NCI-H526 (cell line): ENCODE measurements around the gene RRP36.
"Not testable (repeated sequence)": the region's sequence is repeated elsewhere in the genome, so short reads cannot be mapped to it uniquely, and the experiment has no call there.

Source experiments
- DNase-seq, 2 experiments: peaks; one replicate each; lab custom pipeline; 2025; lab: John Stamatoyannopoulos, UW

The RRP36 gene

DNA sequence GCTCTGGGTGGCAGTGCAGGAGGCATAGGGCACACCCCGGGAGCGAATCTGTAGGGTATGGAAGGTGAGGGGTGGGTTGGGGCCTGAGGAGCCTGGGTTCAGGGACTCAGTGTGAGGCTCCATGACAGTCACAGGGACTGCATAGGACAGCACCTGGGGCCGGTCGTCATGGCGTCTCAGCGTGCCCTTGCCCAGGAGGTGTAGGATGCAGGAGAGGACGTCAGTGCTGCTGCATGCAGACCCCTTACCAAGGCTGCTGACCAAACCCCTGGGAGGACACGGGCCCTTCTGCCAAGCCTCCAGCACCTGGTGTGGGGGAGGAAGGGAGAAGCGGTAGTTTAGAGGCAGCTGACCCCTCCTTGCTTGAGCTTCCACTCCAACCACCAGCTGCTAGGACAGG is 16.3 kb downstream of the RRP36 start:
- no peak for DNase-seq

DNA sequence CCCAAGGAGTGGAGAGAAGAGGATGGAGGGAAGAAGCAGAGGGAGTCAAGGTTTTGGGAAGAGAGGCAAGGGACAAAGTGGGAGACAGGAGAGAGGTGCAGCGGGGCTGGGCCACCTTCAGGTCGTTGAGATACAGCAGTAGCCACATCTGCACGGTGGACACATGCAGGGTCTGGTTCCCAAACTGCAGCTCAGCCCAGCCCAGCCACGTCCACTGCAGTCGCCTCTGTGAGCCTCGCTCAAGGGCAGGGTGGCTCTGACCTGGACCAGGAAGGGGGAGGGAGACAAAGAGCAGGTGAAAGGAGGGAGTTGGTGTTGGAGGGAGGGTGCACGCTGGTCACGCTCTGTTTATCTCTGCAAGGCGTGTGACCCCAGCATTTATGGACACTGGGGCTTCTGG is 17.3 kb downstream of the RRP36 start:
- no peak for DNase-seq

GRCh38 chr6:43040542-43041257 is 19.3 kb downstream of the RRP36 start:
- no peak for DNase-seq

DNA sequence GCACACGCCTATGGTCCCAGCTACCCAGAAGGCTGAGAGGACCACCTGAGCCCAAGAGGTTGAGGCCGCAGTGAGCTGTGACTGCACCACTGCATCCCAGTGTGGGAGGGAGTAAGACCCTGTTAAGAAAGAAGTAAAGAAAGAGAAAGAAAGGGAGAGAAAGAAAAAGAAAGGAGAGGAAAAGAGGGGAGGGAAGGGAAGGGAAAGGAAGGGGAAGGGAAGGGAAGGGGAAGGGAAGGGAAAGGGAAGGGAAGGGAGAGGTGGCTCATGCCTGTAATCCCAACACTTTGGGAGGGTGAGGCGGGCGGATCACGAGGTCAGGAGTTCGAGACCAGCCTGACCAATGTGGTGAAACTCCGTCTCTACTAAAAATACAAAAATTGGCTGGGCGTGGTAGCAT is 20.1 kb downstream of the RRP36 start:
- not testable (repeated sequence) for DNase-seq

GRCh38 chr6:43043310-43043709 is 21.9 kb downstream of the RRP36 start:
- no peak for DNase-seq

- DNase-seq, result no peak
Measured at GRCh38 chr6:43045371-43045930, 24.0 kb downstream of the RRP36 start.

DNA sequence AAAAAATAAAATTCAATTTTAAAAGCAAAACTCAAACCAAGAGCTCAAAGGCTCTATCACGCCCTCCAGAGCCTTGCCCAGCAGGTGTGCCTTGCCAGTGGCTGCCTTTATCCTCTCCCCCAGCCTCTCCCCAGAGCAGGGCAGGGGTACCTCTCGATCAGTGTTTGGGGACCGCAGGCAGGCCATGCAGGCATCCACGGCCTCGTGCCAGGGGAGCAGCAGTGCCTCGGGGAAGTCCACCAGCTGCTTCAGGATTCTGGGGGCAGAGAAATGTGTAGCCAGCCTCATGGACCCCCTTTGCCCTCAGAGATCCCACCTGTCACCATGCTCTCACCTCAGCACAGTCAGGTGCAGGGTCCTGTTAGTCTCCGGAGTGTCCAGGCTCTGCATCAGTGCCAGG is 26.6 kb downstream of the RRP36 start:
- DNase-seq, result no peak

- no peak for DNase-seq
Measured at GRCh38 chr6:43050981-43051380, 29.6 kb downstream of the RRP36 start.

DNA sequence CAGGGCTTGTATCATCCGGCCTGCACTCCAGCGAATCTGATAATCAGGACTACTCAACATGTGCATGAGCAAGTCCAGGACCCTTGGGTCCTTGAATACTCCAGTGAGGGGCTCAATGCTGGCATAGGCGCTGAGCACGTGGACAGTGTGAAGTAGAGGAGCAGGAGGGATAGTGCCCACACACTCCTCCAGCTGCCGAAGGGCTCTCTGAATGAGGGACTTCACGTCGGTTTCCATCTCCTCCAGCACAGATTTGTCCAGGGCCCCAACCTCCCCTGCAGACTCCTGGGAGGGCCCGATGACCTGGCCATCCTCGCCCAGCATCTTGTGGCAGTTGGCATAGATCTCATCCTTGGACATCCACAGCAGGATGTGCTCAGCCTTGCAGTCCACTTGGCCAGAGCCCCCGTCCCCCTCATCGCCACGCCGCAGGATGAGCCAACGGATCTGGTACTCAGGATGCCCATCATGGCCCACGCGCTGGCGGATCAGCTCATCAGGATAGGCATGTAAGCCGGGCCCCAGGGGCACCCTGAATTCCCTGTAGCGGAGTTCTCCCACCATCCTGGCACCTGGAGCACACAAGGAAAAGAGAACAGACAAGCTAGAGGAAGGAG is 30.9 kb downstream of the RRP36 start:
- DNase-seq, result no peak

DNA sequence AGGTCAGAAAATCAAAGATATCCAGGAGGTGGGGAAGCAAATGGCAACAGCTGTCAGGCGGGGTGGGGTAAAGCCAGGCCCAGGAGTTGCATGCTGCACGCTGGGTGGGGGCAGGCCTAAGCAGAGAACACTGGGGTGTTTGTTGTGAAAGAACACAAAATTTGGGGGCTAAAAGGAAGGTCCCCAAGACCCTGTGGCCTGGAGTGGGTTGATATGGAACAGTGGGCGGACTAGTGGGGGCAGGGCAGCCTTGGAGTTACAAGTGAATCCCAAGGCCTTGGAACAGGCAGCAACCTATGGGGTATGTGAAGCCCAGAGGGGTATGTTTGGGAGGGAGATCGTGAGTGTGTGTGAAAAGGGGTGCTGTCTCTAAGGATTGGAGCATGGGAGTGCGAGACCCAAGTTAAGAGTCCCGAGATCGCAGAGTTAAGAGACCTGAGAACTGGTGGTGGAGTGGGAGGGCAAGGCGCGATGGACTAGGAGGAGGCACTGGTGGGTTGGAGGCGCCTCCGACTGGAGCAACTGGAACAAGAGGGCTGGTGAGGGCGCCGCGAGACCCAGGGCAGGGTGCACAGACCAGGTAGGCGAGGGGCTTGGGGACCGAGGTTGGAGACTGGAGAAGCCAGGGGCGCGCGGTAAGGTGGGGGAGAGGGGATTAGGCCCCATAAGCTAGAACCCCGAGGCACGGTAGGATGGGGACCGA is 31.6 kb downstream of the RRP36 start:
- DNase-seq, result peak in 1 of 2 experiments; percentile 51

GRCh38 chr6:43053545-43054205 is 32.3 kb downstream of the RRP36 start, which contains the start of gene CUL7:
CUL7 (minus strand) TSS chr6:43053851; CDS start chr6:43052788, 1,063 bp downstream.
- DNase-seq, result peak; percentile 88 to 96

DNA sequence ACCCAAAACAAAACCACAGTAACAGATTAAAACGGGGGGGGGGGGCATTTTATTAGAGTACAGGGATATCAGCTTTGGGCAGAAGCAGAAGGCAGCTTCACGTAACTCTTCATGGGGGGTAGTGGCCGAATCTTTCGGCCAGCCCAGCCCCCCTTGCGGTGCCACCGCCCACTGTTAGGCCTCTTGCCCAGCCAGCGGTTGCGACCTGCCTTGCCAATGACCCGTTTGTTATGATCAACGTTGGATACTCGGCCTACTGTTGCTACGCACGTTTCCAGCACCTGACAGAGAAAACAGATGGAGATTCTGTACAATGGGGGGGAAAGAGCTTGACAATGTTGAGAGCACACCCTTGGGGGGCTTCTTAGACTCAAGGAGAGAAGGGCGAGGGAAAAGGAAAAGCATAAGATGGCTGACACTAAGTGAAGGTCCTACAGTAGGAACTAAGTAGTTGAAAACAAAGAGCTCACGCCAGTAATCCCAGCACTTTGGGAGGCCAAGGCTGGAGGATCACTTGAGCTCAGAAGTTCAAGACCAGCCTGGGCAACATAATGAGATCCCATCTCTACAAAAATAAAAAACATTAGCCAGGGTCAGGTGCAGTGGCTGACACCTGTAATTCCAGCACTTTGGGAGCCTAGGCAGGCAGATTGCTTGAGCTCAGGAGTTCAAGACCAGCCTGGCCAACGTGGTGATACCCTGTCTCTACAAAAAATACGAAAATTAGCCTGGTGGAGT is 33.0 kb downstream of the RRP36 start:
- no peak for DNase-seq

DNA sequence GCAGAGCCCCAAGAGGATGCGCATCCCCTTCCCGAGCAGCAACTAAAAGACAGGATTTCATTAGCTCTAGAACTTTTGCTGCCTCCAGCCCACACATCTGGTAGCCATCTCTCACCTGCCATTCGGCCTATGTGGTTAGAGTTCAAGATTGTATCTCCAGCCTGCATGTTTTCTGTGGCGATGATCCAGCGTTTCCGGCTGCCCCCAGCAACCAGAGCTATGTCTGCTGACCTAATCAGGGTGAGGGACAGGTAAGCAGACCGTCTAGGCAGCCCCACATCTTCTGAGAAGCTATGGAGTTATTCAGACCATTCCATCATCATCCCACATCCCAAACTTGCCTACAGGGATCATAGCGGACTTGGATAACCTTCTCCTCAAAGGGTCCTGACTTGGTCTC is 34.5 kb downstream of the RRP36 start:
- no peak for DNase-seq

- no peak for DNase-seq
Measured at GRCh38 chr6:43058531-43058930, 37.1 kb downstream of the RRP36 start.

GRCh38 chr6:43059168-43060033 is 38.0 kb downstream of the RRP36 start, which contains the start of the genes KLC4 and MRPL2:
KLC4 (plus strand) TSS chr6:43059631; CDS start chr6:43061336, 1,705 bp downstream.
MRPL2 (minus strand) TSS chr6:43059434; CDS start chr6:43059381, 53 bp downstream.
- DNase-seq, result peak; percentile 97 to 99

- DNase-seq, result peak in 1 of 2 experiments; percentile 19
Measured at GRCh38 chr6:43060034-43060754, 38.8 kb downstream of the RRP36 start.

DNA sequence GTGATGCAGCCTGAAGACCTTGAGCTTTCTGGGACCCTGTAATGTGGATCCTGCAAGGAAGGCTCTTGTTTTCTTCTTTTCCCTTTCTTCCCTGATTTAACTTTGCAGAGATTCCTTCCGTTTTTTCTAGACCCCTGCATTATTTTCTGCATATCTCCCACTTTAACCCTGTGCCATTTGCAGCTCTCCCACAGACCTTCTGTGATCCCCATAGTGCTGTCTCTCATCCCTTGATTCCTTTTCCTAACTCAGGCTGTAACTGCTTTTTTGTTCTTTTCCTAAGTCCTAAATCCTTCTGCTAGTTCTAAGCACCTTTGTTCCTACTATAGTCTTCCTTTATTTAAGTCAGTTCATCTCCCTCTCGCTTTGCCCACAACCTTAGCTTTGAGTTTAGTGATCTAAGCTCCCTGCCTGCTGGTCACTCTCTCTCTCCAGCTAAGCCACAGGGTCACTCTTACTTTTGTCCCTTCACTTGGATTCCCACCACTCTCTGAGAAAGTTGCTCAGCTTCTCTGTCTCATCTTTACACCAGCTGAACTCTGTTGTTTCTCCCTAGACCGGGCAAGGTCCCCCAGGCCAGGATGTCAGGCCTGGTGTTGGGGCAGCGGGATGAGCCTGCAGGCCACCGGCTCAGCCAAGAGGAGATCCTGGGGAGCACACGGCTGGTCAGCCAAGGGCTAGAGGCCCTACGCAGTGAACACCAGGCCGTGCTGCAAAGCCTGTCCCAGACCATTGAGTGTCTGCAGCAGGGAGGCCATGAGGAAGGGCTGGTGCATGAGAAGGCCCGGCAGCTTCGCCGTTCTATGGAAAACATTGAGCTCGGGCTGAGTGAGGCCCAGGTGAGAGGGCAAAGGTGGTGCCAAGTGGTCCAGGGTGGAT is 39.6 kb downstream of the RRP36 start:
- DNase-seq, result no peak

DNA sequence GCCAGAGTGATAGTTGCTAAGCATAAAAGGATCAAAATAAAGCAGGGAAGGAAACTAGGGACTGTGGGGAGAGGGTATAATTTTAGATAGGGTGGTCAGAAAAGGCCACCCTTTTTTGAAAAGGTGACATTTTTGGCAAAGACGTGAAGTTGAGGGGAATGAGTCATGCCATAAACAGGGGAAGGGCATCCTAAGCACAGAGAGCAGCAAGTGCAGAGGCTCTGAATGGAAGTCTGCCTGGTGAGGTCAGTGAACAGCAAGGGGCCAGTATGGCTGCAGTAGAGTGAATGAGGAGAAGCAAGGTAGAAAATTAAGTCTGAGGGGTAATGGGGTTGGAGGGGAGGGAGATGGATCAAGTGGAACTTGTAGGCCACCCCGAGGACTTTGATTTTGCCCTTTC is 40.4 kb downstream of the RRP36 start:
- DNase-seq, result no peak

DNA sequence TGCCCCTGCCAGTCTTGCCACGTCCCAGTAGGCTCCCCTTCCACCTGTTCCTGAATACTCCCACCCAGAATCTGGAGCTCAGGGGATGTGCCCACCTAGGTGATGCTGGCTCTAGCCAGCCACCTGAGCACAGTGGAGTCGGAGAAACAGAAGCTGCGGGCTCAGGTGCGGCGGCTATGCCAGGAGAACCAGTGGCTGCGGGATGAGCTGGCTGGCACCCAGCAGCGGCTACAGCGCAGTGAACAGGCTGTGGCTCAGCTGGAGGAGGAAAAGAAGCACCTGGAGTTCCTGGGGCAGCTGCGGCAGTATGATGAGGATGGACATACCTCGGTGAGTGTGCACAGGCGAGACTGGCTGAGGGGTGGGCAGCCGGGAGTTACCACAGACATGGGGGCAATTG is 41.4 kb downstream of the RRP36 start:
- DNase-seq, result no peak
